ENCODE measurements around the gene CDH23.

Gene CDH23

DNA sequence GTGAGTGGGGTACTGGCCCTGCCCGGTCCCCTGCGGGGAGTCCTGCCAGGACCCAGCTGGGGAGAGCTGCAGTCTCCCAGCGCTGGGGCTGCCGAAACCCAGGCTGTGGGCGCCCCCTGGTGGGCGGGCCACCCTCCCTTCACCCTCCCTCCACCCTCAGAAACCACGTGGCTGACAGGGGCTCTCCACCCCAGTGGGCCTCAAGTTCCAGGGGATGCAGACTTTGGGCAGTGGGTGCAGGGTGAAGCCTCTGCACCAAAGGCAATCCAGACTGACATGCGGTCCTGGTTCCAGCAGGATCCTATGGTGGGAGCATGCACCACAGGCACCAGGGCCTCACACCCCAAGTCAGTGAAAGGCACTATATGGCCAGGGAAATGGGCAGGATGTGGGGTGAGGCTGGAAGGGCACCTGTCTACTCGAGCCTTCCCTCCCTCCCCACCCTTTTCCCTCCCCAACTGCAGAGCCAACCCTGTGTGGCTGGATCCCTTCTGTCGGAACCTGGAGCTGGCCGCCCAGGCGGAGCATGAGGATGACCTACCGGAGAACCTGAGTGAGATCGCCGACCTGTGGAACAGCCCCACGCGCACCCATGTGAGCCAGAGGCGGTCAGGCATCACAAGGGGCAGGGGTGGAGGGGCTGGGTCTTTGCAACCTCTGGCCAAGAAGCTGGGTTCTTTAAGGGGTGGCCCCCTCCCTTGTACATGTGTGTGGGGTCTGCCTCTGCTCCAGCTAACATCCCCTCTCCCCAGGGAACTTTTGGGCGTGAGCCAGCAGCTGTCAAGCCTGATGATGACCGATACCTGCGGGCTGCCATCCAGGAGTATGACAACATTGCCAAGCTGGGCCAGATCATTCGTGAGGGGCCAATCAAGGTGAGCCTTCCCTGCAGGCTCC is 415.5 kb downstream of the CDH23 start:
- TF ChIP-seq, protein P1, sequence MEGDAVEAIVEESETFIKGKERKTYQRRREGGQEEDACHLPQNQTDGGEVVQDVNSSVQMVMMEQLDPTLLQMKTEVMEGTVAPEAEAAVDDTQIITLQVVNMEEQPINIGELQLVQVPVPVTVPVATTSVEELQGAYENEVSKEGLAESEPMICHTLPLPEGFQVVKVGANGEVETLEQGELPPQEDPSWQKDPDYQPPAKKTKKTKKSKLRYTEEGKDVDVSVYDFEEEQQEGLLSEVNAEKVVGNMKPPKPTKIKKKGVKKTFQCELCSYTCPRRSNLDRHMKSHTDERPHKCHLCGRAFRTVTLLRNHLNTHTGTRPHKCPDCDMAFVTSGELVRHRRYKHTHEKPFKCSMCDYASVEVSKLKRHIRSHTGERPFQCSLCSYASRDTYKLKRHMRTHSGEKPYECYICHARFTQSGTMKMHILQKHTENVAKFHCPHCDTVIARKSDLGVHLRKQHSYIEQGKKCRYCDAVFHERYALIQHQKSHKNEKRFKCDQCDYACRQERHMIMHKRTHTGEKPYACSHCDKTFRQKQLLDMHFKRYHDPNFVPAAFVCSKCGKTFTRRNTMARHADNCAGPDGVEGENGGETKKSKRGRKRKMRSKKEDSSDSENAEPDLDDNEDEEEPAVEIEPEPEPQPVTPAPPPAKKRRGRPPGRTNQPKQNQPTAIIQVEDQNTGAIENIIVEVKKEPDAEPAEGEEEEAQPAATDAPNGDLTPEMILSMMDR (IDR thresholded peaks at IDR 0.05; ENCODE audit: control insufficient read depth, extremely low read depth, insufficient read depth): peak; percentile 86
- H3K4me3 ChIP-seq (ENCODE audit: low read depth, low read length): no peak overlapping the region
- no peak for DNase-seq (ENCODE audit: low read depth)

DNA sequence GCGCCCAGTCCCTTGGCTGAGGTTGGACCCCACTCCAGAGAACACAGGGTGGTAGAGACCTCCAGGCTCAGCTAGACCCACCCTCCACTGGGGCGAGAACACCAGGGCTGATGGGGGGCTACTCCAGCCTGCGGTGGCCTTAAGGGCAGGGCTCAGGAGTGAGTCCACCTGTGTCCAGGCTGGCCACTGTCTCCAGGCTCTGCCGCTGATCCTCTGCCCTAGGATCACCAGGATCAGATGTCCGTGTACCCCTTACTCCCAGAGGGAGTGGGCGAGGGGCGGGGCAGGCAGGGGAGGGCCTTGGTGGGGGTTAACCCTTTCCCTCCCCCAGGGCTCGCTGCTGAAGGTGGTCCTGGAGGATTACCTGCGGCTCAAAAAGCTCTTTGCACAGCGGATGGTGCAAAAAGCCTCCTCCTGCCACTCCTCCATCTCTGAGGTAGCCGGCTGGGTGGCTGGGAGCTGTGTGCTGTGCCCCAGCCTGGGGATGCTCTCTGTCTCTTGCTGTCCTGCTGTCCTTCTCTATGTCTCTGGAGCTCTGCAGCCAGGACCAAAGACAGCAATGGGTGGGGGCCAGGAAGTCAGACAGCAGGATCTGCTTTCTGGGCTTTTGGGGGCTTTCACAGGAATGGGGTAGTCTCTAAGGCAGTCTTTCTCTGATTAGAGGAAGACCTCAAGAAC is 416.3 kb downstream of the CDH23 start:
- TF ChIP-seq, protein P1 (IDR thresholded peaks at IDR 0.05; ENCODE audit: control insufficient read depth, extremely low read depth, insufficient read depth): no peak
- no peak for DNase-seq (ENCODE audit: low read depth)
- H3K4me3 ChIP-seq (ENCODE audit: low read depth, low read length): no peak overlapping the region

DNA sequence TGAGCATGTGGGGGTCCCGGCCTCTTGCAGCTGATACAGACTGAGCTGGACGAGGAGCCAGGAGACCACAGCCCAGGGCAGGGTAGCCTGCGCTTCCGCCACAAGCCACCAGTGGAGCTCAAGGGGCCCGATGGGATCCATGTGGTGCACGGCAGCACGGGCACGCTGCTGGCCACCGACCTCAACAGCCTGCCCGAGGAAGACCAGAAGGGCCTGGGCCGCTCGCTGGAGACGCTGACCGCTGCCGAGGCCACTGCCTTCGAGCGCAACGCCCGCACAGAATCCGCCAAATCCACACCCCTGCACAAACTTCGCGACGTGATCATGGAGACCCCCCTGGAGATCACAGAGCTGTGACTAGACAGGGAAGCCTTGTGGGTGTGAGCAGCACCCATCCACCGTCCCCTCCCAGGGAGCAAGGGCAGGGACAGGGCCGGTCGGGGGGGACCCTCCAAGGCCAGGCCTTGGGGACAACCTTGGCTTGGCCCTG is 418.2 kb downstream of the CDH23 start:
- no peak overlapping the region for H3K4me3 ChIP-seq (ENCODE audit: low read depth, low read length)
- TF ChIP-seq, protein P1 (IDR thresholded peaks at IDR 0.05; ENCODE audit: control insufficient read depth, extremely low read depth, insufficient read depth): no peak
- no peak for DNase-seq (ENCODE audit: low read depth)

DNA sequence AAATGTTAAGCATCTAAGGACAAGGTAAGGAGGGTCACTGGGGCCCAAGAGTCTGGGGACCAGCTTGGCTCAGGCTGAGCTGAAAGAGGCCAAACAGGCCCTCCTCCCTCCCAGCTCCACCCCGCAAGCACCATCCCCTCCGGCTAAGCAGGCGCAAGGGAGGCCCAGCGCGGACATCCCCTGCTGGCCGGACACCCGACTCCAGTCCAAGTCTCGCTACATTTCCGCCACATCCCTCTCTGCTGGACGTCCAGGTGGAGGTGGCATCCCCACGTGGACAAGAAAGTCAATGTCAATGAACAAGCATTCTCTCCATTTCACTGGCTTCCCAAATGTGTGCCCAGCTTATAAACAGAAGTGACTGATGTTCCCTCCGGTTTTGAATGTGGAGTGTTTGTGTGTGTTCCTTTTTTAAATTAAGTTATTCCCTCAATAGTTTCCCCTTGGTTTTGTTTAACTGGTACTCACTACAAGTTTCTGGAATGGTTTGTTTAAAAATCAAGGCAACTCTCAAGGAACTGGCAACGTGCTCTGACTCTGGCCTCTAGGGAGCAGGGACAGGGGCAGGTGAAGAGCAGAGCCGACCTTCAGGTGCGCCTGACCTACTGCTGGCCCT is 418.9 kb downstream of the CDH23 start:
- no peak overlapping the region for H3K4me3 ChIP-seq (ENCODE audit: low read depth, low read length)
- DNase-seq (ENCODE audit: low read depth): no peak
- TF ChIP-seq, protein P1 (IDR thresholded peaks at IDR 0.05; ENCODE audit: control insufficient read depth, extremely low read depth, insufficient read depth): no peak

DNA sequence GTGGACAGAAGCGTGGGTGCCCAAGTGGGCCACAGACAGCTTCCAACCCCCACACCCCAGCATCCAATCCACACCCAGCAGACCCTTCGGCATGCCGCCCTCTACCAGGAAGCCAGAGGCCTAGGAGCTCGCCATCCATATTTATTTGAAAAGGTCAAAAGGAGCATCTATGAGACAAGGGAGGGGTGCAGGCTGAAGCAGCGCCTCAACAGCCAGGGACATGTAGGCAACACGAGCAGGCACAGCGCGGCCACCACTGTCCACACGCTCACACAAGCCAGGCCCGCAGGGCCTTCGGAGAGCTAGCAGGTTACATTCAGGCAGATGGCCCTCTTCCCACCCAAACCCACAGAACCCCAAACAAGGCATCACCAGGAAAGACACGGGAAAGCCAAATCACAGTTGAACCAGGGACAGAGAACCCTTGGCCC is 419.7 kb downstream of the CDH23 start:
- no peak for DNase-seq (ENCODE audit: low read depth)
- TF ChIP-seq, protein P1 (IDR thresholded peaks at IDR 0.05; ENCODE audit: control insufficient read depth, extremely low read depth, insufficient read depth): no peak
- H3K4me3 ChIP-seq (ENCODE audit: low read depth, low read length): no peak overlapping the region

DNA sequence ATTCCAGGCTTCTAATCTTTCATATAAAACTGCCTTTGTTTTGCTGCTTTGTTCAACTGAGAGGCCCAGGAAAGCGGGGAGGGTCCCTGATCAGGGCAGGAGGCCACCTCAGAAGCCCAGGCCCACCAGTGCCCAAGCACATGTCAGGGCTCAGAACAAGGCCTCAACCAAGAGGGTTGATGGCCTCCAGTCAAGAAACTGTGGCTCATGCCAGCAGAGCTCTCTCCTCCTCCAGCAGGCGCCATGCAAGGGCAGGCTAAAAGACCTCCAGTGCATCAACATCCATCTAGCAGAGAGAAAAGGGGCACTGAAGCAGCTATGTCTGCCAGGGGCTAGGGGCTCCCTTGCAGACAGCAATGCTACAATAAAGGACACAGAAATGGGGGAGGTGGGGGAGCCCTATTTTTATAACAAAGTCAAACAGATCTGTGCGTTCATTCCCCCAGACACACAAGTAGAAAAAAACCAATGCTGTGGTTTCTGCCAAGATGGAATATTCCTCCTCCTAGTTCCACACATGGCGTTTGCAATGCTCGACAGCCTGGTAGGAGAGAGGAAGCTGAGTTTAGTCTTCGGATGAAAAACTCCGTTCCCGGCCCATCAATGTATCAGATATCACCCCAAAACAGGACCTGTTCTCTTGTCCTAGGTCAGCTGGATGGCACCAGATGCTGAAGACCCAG is 420.4 kb downstream of the CDH23 start:
- no peak overlapping the region for H3K4me3 ChIP-seq (ENCODE audit: low read depth, low read length)
- no peak for DNase-seq (ENCODE audit: low read depth)
- TF ChIP-seq, protein P1 (IDR thresholded peaks at IDR 0.05; ENCODE audit: control insufficient read depth, extremely low read depth, insufficient read depth): no peak
